BJ (cell line): ENCODE results near the gene OTOGL. TPM values are rescaled to one million over a fixed set of nuclear protein-coding genes. Genes with fewer than 3 reads are reported as not detected.
"Not testable (repeated sequence)": the region's sequence is repeated elsewhere in the genome, so short reads cannot be mapped to it uniquely, and the experiment has no call there.

ENCODE experiments used
- CTCF ChIA-PET: fragments of 350-600 bp; formaldehyde crosslinking; extraction: SDS; loops from one replicate; lab custom pipeline; 2021; ENCODE audit warnings: antibody characterized with exemption, inconsistent platforms; lab: Yijun Ruan, JAX
- POLR2A ChIA-PET: fragments of 300-600 bp; sonication (Branson Sonifier 250); formaldehyde crosslinking; extraction: SDS; loops from one replicate; lab custom pipeline; 2021; ENCODE audit warnings: antibody characterized with exemption; lab: Charles Lee
- DNase-seq: peaks from one replicate; pipeline ENCODE4 v3.0.0-alpha.2; 2011; ENCODE audit warnings: low read depth
- H3K27me3 ChIP-seq: 2 replicates; pipeline ENCODE4 v1.6.0; 2011; ENCODE audit warnings: low read length; ENCODE audit not compliant: control insufficient read depth, insufficient read depth
- H3K36me3 ChIP-seq: 2 replicates; pipeline ENCODE4 v1.5.1; 2011; ENCODE audit warnings: low read length; ENCODE audit not compliant: control insufficient read depth, insufficient read depth
- H3K4me3 ChIP-seq: 2 replicates; pipeline ENCODE4 v1.5.1; 2011; ENCODE audit warnings: low read depth, mild to moderate bottlenecking, control low read depth, low read length
- polyA plus RNA-seq: library from polyadenylated mRNA; depleted of rRNA; stranded (reverse); fragments of >200 nt; gene quantifications from 2 replicates; pipeline ENCODE4 v1.2.3, GENCODE V29; 2011
- TF ChIP-seq, protein P1 (sequence below): IDR thresholded peaks from 2 replicates; pipeline ENCODE4 v1.5.1; 2011; ENCODE audit warnings: low read depth, mild to moderate bottlenecking, control low read depth, inconsistent platforms, low read length, moderate library complexity; ENCODE audit not compliant: insufficient read depth

The OTOGL gene
- polyA plus RNA-seq, 1 experiment = 0.10 TPM

DNA sequence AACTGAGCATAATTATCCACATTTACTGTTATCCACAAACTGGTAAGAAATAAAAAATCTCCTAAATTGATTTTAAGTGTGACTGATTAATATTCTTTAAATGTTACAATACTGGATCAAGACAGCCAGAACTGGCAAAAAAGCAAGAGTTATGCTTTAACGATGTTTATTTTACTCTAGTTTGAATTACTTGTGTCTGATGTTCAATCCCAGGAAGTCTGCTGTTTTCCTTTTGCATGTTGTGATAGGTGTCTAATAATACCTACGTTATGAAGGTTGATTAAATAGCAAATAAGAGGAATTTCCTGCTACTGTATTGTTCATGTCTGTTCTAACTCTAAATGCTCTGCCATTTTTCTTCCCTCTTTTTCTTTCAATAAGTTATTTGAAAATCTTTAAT, 34.4 kb upstream of the OTOGL start:
- no peaks in the 10 kb centered on the region for H3K27me3 ChIP-seq
- ChIA-PET POLR2A (no interaction called here), CTCF (interaction anchor here (0.9 kb wide), 1 partner anchor 123 kb away, joined by 4 read pairs; no protein-coding TSS in a partner anchor)
- H3K36me3 ChIP-seq = no peaks in the 10 kb centered on the region
- H3K4me3 ChIP-seq = no peak overlapping the region
- TF ChIP-seq, protein P1, sequence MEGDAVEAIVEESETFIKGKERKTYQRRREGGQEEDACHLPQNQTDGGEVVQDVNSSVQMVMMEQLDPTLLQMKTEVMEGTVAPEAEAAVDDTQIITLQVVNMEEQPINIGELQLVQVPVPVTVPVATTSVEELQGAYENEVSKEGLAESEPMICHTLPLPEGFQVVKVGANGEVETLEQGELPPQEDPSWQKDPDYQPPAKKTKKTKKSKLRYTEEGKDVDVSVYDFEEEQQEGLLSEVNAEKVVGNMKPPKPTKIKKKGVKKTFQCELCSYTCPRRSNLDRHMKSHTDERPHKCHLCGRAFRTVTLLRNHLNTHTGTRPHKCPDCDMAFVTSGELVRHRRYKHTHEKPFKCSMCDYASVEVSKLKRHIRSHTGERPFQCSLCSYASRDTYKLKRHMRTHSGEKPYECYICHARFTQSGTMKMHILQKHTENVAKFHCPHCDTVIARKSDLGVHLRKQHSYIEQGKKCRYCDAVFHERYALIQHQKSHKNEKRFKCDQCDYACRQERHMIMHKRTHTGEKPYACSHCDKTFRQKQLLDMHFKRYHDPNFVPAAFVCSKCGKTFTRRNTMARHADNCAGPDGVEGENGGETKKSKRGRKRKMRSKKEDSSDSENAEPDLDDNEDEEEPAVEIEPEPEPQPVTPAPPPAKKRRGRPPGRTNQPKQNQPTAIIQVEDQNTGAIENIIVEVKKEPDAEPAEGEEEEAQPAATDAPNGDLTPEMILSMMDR = no peak
- no peak for DNase-seq

DNA sequence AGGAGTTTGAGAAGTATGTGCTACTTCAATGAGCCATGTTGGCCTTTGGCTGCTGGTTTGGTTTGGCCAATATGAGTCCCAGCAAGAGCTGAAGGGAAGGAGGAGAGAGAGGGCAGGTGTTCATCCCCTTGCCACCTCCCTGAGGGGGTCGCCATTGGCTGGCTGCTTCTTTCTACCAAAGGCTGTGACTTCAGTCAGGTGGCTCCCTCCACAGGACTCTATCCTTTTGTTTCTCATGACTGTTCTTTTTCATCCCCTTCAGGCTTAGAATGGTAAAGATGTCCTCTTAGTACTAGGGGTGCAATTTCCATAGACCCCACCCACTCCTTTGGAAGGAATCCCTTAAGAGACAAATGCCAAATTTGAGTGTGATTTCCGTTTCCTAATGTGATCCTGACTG, 31.2 kb upstream of the OTOGL start:
- DNase-seq = no peak
- TF ChIP-seq, protein P1 = no peak
- ChIA-PET POLR2A (no interaction called here), CTCF (no interaction called here)
- Histone ChIP-seq H3K36me3 (no peaks in the 10 kb centered on the region), H3K4me3 (no peak overlapping the region), H3K27me3 (no peaks in the 10 kb centered on the region)

DNA sequence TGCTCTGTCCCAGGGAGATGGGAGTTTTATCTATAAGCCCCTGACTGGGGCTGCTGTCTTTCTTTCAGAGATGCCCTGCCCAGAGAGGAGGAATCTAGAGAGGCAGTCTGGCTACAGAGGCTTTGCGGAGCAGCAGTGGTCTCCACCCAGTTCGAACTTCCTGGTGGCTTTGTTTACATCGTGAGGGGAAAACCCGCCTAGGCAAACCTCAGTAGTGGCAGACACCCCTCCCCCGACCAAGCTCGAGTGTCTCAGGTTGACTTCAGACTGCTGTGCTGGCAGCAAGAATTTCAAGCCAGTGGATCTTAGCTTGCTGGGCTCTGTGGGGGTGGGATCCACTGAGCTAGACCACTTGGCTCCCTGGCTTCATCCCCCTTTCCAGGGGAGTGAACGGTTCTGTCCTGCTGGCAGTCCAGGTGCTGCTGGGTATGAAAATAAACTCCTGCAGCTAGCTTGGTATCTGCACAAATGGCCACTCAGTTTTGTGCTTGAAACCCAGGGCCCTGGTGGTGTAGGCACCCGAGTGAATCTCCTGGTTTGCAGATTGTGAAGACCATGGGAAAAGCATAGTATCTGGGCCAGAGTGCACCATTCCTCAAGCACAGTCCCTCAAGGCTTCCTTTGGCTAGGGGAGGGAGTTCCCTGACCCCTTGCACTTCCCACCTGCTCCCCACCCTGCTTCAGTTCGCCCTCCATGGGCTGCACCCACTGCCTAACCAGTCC, 15.3 kb upstream of the OTOGL start:
- ChIA-PET POLR2A (interaction anchor here (0.6 kb wide), 1 partner anchor 411 kb away, joined by 3 read pairs; no protein-coding TSS in a partner anchor), CTCF (interaction anchor here (0.8 kb wide), 1 partner anchor 22 kb away, joined by 4 read pairs; no protein-coding TSS in a partner anchor)
- not testable (repeated sequence) for H3K36me3 ChIP-seq, H3K4me3 ChIP-seq, DNase-seq, H3K27me3 ChIP-seq

DNA sequence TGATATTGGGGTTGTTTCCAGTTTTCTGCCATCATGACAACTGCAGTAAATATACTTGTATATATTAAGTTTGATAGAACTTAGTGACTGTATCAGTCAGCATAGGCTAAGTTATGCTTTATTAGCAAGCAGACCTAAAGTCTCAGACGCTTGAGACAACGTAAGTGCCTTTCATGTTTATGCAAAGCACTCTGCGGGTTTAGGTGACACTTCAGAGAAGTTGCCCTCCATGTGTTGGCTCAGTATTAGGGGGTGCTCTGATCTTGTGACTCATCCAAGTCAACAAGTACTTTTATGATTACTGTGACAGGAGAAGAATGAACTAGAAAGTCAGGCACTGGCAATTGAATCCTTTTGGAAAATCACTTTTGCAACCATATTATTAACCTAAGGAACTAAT, 13.3 kb upstream of the OTOGL start:
- H3K4me3 ChIP-seq = no peak overlapping the region
- H3K36me3 ChIP-seq = no peaks in the 10 kb centered on the region
- TF ChIP-seq, protein P1 = no peak
- no peak for DNase-seq
- ChIA-PET POLR2A (no interaction called here), CTCF (no interaction called here)
- H3K27me3 ChIP-seq = no peaks in the 10 kb centered on the region

DNA sequence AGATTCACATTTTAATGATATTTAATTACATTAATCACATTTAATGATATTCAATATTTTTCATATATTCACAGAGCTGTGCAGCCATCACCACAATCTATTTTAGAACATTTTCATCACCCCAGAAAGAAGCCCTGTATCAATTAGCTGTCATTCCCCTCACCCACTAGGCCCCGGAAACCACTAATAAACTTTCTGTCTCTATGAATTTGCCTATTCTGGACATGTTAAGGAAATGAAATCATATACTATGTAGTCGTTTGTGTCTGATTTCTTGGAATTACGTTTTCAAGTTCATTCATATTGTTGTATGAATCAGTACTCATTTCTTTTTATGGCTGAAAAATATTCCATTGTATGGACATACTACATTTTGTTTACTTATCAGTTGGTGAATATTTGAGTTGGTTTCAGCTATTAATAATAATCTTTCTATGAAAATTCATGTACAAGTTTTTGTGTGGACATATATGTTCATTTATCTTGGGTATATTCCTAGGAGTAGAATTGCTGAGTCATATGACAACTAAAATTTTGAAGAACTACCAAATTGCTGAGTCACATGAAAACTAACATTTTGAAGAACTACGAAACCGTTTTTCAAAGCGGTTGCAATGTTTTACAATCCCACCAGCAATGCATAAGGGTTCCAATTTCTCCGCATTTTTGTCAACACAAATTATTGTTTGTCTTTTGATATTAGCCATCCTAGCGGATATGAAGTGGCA, 11.7 kb upstream of the OTOGL start:
- no peaks in the 10 kb centered on the region for H3K27me3 ChIP-seq
- ChIA-PET POLR2A (no interaction called here), CTCF (no interaction called here)
- no peaks in the 10 kb centered on the region for H3K36me3 ChIP-seq
- DNase-seq = no peak
- TF ChIP-seq, protein P1 = no peak
- no peak overlapping the region for H3K4me3 ChIP-seq
